Activated naive CD4-positive, alpha-beta T cell treated with anti-CD3 and anti-CD28 coated beads, Interleukin-2, amount 50 U/mL, for 72 hours (primary cell): Measurements from ENCODE around the gene BZW2. TPM values are rescaled to one million over a fixed set of nuclear protein-coding genes. Genes with fewer than 3 reads are reported as not detected.

Experiments
- ATAC-seq, 2 donors: fragments of 150-1000 bp; cut with Tn5 transposase; 2 replicates each; pipeline ENCODE4 v1.10.0; 2021; ENCODE audit warnings: mild to moderate bottlenecking in 2 of 2, moderate library complexity in 2 of 2
- DNase-seq, 2 donors: peaks; one replicate each; pipeline ENCODE4 v3.0.0; 2021 to 2022; ENCODE audit warnings: low spot score in 2 of 2
- H3K27ac Mint-ChIP-seq, 2 donors: one replicate each; pipeline ENCODE4 v1.8.0; 2022; ENCODE audit warnings: mild to moderate bottlenecking in 2 of 2, mixed read lengths in 2 of 2
- H3K36me3 Mint-ChIP-seq, 2 donors: one replicate each; pipeline ENCODE4 v1.8.0; 2022; ENCODE audit warnings: mixed read lengths in 2 of 2
- H3K9me3 Mint-ChIP-seq, 2 donors: one replicate each; pipeline ENCODE4 v1.8.0; 2022; ENCODE audit warnings: mixed read lengths in 2 of 2
- total RNA-seq, 2 donors: library from RNA; stranded (reverse); gene quantifications; one replicate each; pipeline ENCODE4 v1.2.3, GENCODE V29; 2022

Gene BZW2
- total RNA-seq, 2 donors from 2014 or later, result 83.2 to 94.1 TPM

DNA sequence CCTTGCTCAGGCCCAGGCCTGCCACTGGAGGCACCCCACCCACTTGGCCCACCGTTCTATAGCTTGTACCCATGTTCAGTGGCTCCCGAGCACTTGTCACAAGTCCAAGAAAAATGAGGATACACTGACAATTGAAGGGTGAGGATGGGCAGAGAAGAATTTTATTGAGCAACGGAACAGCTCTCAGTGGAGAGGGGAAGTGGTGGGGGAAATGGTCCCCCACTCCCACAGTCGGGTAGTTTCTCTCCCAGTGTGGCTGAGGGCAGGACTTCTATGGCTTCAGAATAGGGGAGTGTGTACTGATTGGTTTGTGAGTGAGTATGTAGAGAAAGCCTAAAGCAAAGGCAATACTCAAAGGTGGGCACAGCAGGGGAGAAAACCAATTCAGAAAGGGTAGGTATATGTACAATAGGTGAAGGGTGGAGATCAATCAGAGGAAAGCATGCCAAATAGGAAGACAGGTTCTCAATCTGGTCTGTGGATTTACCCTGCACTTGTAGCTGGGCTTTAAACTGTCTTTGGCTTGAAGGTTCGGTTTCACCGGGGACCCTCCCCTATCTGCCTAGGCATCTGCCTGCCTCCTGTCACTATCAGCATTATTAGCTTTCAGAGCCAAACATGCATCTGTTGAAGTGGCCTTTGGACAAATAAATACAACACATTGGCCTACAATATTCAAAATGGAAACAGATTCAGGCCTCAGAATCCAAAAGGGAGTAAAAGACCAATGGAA is 98.7 kb downstream of the BZW2 start:
- no peak for DNase-seq

DNA sequence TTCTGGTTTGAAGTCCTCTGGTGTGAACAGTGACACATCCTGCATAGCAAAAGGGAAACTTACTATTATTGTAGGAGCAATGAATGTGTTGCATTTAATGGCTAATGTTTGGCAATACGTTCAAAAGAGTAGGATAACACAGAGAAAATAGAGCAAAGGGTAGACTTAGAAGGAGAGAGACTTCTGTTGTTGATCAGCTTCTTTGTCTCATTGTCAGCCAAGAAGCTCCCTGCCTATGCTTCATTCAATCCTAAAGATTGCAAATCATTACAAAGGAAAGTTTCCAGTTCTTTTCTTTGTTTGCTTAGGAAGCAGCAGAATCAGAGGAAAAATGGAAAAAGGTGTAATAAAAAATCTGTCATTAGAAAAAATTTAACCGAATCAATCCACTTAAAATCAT is 99.7 kb downstream of the BZW2 start:
- Mint-ChIP-seq H3K27ac (no peak overlapping the region), H3K36me3 (no peaks in the 10 kb centered on the region), H3K9me3 (no peaks in the 10 kb centered on the region)
- DNase-seq, result no peak
- ATAC-seq, result peak in 1 of 2 donors; percentile 34

More for the DNA sequence above, 98.7 kb downstream of the BZW2 start:
- ATAC-seq, result no peak
- Mint-ChIP-seq H3K9me3 (no peaks in the 10 kb centered on the region), H3K27ac (no peak overlapping the region), H3K36me3 (no peaks in the 10 kb centered on the region)

DNA sequence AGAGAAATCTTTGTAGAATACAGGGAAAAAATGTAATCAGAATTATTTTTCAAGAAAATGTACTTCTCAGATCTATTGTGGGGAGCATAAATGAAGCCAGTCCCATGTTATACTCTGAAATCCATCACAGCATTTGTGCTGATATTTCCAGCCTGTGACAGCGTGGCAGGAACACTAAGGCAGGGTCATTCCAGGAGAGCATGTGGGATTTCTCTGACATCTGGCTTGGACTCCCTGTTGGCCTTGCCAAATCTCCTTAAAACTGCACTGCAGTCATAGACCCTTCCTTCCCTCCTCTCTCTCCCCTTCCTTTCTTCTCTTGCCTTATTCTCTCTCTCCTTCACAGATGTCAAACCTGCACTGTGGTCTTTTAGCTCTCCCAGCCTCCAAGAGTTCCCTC is 101.1 kb downstream of the BZW2 start:
- Mint-ChIP-seq H3K27ac (no peak overlapping the region), H3K9me3 (no peaks in the 10 kb centered on the region), H3K36me3 (no peaks in the 10 kb centered on the region)
- no peak for DNase-seq
- no peak for ATAC-seq

DNA sequence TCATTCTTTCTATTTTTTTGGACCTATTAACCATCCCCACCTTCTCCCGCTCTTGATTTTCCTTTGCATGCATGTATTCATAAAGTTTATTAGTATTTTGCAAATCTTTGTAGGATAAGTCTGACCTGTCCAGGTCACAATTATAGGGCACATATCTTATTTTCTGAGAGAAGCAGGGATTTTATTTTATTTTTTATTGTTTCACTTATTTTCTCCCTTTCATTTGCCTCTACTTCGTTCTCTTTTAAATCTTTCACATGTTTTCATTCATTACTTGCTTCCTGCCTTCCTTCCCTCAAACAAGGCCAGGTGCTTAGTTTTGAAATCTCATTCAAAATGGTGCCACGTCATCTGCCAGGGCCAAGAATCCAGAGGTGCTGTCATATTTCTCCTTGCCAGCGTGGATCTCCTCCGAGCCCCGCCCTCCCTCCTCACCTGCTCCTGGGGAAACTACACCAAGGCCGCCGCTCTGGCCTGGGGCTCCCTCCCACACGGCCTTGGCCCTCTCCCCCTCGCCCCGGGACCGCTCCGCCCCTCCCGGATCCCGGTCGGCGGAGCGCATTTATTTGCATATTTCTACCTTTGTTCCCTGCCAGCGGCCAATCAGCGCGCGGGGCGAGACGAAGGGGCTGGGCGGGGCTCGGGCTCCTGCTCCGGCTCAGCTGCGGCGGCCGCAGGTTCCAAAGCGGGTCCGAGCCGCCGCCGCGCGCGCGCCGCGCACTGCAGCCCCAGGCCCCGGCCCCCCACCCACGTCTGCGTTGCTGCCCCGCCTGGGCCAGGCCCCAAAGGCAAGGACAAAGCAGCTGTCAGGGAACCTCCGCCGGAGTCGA is 107.3 kb downstream of the BZW2 start, which contains the start of gene TSPAN13:
Gene TSPAN13, plus strand, starts transcription at position 654 of the 830 bp plus-strand sequence. CDS start 213 bp downstream, outside the sequence.
- Mint-ChIP-seq H3K36me3 (peaks cover 7 to 8% of the 10 kb centered on the region in 2 donors), H3K27ac (no peak within 1 kb of the TSS), H3K9me3 (no peaks in the 10 kb centered on the region)
- DNase-seq (peak; percentile 59 to 77), ATAC-seq (peak; percentile 90 to 99)

DNA sequence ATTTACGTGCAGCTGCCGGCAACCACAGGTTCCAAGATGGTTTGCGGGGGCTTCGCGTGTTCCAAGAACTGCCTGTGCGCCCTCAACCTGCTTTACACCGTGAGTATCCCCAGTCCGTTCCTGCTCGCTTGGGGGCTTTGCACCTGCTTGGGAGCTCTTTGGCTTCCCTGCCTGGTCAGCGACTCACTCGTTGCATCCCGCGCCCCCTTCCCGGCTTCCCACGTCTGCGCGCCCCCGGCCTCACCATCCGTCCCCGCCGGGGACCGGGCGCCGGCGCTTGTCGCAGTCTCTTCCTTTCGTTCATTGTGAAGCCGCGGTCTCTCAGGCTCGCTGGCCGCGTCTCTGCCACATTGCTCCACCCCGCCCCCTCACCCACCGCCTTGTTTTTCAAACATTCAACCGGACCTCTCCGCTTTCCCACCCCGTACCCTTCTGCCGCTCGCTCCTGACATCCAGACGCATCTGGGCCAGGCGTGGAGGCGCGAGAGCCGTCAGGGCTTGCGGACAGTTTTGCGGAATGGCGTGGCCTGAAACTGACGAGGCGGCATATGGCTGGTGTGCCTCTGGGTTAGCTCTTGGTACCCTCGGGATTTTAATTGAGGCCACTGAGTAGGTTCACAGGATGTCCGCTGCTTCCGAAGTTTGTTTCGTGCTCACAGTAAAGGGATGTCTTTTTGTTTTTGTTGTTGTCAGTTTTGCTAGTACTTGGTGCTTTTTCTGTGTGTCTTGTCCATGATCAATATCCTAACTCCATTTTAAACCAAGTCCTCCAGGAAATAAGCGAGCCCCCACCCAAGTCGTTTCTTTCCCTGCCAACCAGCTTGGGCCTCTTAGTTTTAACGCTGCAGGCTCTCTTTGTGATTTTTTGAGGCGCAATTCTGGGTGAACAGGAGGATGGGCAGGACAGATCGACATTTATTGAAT is 108.2 kb downstream of the BZW2 start:
- H3K9me3 Mint-ChIP-seq, result no peaks in the 10 kb centered on the region
- DNase-seq (peak in 1 of 2 donors; percentile 17), ATAC-seq (peak; percentile 11 to 28)
- H3K27ac Mint-ChIP-seq, result no peak overlapping the region
- peaks cover 7 to 8% of the 10 kb centered on the region in 2 donors for H3K36me3 Mint-ChIP-seq

DNA sequence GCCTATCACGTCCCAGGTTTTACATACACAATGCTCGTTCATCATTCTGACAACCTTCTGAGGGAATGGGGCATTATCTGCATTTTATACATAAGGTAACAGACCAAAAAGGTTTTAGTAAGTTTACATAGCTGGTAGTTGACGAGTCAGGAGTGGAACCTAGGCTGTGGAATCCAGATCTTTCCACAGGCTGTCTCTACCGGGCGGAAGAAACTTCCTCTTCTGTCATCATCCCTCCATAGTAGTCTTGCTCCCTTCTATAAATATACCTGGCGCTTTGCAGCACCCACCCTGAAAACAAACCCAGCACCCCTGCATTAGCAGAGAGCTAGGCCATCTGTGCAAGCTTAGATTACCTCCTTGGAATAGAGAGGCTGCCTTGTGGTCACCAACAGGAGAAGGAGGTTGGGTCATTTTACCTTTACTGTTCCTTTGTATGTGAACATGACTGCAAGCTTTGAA is 108.9 kb downstream of the BZW2 start:
- DNase-seq (no peak), ATAC-seq (no peak)
- Mint-ChIP-seq H3K36me3 (peaks cover 7 to 8% of the 10 kb centered on the region in 2 donors), H3K27ac (no peak overlapping the region), H3K9me3 (no peaks in the 10 kb centered on the region)

DNA sequence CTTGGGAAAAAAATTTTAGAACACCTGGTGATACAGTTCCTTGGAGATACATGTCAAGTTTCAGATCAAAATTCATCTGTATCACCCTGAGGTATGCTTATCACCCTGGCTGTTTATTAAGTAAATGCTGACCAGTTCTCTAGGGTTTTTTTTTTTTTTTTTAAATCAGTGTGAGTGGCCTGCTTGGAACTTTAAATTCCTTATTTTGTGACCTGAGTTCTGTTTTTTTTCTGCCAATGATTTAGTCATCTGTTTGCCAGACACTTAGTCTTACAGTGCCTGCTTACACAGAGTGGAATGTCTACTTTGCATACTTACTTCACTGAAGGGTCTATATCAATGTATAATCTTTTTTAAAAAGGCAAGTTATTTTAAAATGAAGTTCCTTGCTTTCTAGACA is 109.4 kb downstream of the BZW2 start:
- peaks cover 7 to 8% of the 10 kb centered on the region in 2 donors for H3K36me3 Mint-ChIP-seq
- no peak for DNase-seq
- H3K27ac Mint-ChIP-seq, result no peak overlapping the region
- no peak for ATAC-seq
- no peaks in the 10 kb centered on the region for H3K9me3 Mint-ChIP-seq

Other genes starting within 250 kb of the BZW2 start
- gene CRPPA, start 224.6 kb upstream of the BZW2 start, total RNA-seq, result 1 to 10 TPM in 1 of 2 donors, under 1 TPM in 1; 0.43 to 1.0 TPM
- gene SOSTDC1, start 180.4 kb upstream of the BZW2 start, total RNA-seq, result not detected
- not detected for gene LRRC72, start 119.4 kb upstream of the BZW2 start, total RNA-seq
- 10 to 100 TPM in 1 of 2 donors, 1 to 10 TPM in 1; 9.7 to 12.0 TPM for gene ANKMY2, start 427 bp upstream of the BZW2 start, total RNA-seq
- gene TSPAN13, start 107.6 kb downstream of the BZW2 start, total RNA-seq, result 1 to 10 TPM in 1 of 2 donors, under 1 TPM in 1; 0.34 to 1.2 TPM
- not detected for gene AGR2, start 158.8 kb downstream of the BZW2 start, total RNA-seq
- gene AGR3, start 235.8 kb downstream of the BZW2 start, total RNA-seq, result not detected